LNCaP clone FGC (cell line): ENCODE data around the gene AKIRIN2.

Experiments used
- DNase-seq: peaks from one replicate; pipeline ENCODE4 v3.0.0-alpha.2; 2011; ENCODE audit warnings: low read depth
- H3K4me3 ChIP-seq: 2 replicates; pipeline ENCODE4 v1.5.1; 2011; ENCODE audit warnings: mild to moderate bottlenecking, low read depth, low read length, control low read depth
- CTCF ChIP-seq: IDR thresholded peaks from 2 replicates; pipeline ENCODE4 v1.5.1; 2012; ENCODE audit warnings: mild to moderate bottlenecking; ENCODE audit not compliant: control insufficient read depth, insufficient read depth; ENCODE audit errors: extremely low read depth

Gene AKIRIN2

DNA sequence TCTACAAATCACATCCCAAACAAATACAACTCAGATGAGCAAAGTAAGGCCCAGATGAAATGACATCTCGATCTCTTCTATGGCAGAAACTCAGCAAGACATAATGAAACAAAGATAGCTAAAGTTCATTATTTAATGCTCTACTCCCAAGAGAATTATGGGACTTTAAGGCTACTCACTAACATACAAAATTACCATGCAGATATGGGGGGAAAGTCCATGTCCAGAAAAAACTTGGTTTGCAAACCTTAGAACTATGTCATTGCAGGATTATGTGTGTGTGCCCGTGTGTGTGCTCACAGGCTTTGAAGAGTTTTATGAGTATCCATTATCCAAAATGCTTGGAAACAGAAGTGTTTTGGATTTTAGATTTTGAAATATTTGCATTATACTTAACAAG lies 34.0 kb downstream of the AKIRIN2 start:
- no peak for TF ChIP-seq CTCF
- no peak for DNase-seq

DNA sequence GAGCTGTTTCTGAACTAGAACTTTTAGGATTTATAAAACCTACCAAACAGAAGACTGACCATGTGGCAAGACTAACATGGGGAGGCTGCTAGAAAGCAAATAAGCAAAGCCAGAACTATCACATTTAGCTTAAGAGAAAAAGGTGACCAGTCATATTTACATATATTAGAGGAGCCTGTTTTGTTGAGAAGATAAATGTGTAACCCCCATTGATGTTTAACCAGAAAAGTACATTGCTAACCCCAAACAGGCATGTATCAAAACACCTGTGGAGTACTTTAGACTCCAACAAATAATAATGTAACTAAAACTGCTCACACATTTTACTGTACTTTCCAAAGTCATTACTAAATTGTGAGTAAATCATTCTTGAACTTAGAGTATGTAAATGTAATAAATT lies 35.0 kb downstream of the AKIRIN2 start:
- no peak overlapping the region for H3K4me3 ChIP-seq
- DNase-seq = no peak
- no peak for TF ChIP-seq CTCF

More for the DNA sequence above, 34.0 kb downstream of the AKIRIN2 start:
- H3K4me3 ChIP-seq = no peak overlapping the region

DNA sequence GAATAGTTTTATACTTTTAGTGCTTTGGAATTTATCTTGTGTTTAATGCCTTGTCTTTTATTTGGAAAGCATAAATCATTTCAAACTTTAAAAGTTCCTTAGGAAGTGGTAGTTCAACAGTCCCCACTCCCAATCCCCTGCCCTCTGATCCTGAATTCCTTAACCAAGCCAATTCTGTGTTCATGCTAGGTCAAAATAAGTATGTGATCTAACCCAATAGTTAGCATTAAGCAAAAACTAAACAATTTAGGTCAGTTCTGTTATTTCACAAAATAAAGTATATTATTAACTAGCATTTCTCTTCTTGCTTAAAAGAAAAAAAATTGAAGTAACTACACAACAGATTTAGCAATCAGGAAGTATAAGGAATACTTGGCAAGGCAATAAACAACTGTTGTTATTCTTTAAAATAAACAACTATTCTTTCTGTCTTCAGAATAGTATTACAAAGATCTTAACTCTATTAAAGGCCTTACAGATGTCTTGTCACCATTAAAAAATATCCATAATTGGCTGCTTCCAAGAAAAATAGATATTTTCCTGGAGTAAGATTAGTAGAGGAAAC lies 37.0 kb downstream of the AKIRIN2 start:
- TF ChIP-seq CTCF = no peak
- no peak for DNase-seq

DNA sequence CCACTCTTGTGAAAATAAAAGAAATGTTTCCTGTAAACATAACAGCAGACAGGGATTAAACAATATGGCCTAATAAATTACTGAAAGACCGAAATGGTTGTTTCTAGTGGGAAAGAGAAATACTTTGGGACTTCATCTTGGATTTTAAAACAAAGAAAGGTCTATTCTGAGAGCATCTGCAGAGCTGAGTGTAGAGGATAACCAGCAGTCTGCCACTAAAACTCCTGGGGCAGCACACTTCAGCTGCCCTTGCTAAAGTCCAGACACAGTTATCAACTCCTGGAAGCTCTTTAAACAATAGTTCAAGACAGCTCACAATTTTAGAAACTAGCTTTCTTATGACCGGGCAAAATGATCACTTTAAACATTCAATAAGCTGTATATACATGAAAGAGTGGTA lies 38.6 kb downstream of the AKIRIN2 start:
- no peak overlapping the region for H3K4me3 ChIP-seq

More for the DNA sequence above, 37.0 kb downstream of the AKIRIN2 start:
- H3K4me3 ChIP-seq = no peak overlapping the region

GRCh38 chr6:87661503-87661902 lies 40.5 kb downstream of the AKIRIN2 start:
- no peak for DNase-seq
- H3K4me3 ChIP-seq = no peak overlapping the region
- no peak for TF ChIP-seq CTCF

More for the DNA sequence above, 38.6 kb downstream of the AKIRIN2 start:
- no peak for TF ChIP-seq CTCF
- no peak for DNase-seq

- H3K4me3 ChIP-seq = no peak overlapping the region
- DNase-seq = no peak
- no peak for TF ChIP-seq CTCF
Observed at GRCh38 chr6:87661016-87661415, 41.0 kb downstream of the AKIRIN2 start.

GRCh38 chr6:87660226-87660911 lies 41.7 kb downstream of the AKIRIN2 start:
- no peak for TF ChIP-seq CTCF
- no peak for DNase-seq
- no peak overlapping the region for H3K4me3 ChIP-seq
